ENCODE results near the gene METTL16.

DNA sequence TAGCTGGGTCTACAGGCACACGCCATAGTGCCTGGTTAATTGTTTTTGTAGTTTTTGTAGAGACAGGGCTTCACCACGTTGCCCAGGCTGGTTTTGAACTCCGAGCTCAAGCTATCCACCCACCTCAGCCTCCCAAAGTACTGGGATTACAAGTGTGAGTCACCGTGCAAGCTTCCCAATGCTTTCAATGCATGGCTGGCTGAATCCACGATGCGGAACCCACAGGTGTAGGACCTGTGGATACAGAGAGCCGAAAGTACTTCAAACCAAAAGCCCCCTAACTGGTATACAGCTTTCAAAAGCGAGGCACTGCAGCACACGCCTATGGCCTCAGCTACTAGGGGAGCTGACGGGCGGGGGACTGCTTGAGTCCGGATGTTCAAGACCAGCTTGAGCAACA, 44.8 kb downstream of the METTL16 start:
- TF ChIP-seq, protein P1, sequence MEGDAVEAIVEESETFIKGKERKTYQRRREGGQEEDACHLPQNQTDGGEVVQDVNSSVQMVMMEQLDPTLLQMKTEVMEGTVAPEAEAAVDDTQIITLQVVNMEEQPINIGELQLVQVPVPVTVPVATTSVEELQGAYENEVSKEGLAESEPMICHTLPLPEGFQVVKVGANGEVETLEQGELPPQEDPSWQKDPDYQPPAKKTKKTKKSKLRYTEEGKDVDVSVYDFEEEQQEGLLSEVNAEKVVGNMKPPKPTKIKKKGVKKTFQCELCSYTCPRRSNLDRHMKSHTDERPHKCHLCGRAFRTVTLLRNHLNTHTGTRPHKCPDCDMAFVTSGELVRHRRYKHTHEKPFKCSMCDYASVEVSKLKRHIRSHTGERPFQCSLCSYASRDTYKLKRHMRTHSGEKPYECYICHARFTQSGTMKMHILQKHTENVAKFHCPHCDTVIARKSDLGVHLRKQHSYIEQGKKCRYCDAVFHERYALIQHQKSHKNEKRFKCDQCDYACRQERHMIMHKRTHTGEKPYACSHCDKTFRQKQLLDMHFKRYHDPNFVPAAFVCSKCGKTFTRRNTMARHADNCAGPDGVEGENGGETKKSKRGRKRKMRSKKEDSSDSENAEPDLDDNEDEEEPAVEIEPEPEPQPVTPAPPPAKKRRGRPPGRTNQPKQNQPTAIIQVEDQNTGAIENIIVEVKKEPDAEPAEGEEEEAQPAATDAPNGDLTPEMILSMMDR (IDR thresholded peaks at IDR 0.05; ENCODE audit: borderline replicate concordance, extremely low read depth, low read length, poor library complexity, severe bottlenecking): no peak
- no peak for TF ChIP-seq EZH2 (IDR thresholded peaks at IDR 0.05; ENCODE audit: borderline replicate concordance, low read depth, low read length, severe bottlenecking)

Measured in DND-41 (cell line).